ENCODE data around the gene AIF1.

AIF1 gene

DNA sequence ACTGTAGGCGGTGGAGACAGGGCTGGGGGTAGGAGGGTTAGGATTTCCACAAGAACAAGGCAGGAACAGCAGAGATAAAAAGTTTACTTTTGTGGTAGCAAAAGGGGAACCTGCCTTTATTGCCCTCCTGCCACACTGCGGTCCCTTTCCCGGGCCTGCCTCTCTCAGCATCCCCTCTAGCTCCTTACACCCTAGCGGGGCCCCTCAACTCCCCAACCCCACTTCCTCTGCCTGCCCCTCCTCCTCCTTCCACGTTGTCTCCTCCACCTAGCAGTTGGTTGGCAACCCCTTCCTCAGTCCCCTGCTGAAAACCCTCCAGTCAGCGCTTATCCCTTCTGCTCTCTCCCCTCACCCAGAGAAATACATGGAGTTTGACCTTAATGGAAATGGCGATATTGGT lies 714 bp downstream of the AIF1 start:
- no peak overlapping the region for H3K4me3 ChIP-seq (ENCODE audit: low read depth, low read length)
- no peak for DNase-seq (ENCODE audit: low read depth)

DNA sequence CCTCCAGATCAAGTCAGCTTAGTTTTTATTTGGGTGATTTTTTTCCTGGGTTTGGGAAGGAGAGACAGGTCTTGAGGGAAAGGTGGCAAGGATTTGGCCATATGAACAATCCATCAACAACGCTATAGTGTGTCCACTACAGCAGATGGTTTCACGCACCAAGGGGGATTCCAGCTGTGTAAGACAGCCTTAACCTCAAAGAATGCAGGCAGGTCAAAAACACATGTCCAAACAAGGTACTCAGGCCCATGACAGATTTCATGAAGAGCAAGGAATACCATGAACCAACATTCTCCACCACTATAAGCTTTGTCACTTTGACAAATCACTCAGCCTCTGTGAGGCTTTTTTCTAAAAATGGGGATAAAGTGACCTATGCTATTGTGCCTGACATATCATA lies 2.0 kb downstream of the AIF1 start:
- DNase-seq (ENCODE audit: low read depth): no peak
- no peak overlapping the region for H3K4me3 ChIP-seq (ENCODE audit: low read depth, low read length)

DNA sequence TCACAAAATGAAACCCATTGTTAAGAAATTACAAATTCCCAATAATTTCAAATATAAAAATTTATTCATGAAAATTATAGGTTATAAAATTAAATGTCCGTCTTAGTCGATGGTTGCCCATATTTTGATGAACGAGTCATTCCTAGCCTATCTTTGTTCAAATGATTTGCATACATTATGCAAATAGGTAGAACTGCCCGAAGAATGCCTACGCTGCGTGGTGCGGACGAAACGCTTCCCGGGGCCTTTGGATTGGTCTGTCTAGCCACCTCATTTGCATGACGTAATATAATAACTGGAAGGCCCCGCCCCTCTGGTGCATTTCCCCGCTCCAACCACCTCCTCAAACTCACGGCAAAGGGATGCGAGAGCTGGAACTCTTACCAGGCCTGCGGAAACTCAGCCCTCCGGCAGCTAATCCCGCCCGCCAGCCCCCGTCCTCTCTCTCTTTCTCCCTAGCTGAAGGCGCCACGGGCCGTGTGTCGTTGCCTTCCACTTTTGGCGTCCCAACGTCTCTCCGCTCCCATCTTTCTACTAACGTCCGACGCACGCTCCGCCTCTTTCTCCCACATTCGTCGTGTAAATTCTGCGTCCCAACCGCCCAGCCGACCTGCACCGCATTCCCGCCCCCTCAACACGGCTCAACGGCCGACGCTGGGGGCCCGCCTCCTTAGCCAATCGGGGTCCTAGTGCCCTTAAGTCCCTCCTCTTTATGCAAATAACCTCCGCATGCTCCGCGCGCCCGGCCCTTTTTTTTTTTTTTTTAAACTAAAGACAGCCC lies 5.0 kb downstream of the AIF1 start:
- peak overlapping the region; percentile 84 for H3K4me3 ChIP-seq (ENCODE audit: low read depth, low read length)
- peak; percentile 99 for DNase-seq (ENCODE audit: low read depth)

DNA sequence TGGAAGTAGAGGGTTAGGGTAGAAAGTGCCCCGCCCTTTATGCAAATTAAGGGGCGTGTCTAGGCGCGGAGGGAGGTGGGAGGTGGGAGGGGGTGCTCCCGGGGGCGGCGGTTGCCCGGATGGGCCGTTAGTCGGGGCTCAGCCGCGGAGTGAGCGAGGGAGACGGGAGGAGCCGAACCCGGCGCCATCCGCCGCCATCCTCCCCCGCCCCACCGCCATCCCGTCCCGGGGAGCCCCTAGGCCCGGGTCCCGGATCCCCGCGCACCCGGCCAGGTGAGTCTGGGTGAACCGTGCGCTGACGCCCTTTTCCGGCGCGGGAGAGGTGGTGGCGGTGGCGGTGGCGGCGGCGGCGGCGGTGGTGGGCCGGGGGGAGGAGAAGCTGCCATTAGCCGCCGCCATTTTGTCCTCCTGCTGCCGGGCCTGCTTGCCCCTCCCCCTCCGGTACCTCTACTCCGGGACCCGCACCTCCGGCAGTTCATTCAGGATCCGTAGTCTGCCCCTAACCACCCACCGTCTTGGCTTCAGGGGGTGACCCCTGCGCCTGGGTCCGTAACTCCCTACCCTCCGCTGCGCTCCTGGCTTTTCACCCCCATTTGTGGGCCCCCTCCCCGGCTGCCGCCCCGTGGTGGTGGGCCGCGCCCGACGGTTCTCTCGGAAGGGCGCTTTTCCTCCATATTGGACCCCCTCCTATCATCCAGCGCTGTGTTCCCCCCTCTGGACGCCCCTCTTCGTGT lies 5.7 kb downstream of the AIF1 start, which contains the start of gene PRRC2A:
Gene PRRC2A (plus strand): TSS at position 130 of the 734 bp plus-strand sequence. CDS start 2,075 bp downstream, outside the sequence.
- no peak for DNase-seq (ENCODE audit: low read depth)
- peak within 1 kb of the TSS; percentile 84 for H3K4me3 ChIP-seq (ENCODE audit: low read depth, low read length)

DNA sequence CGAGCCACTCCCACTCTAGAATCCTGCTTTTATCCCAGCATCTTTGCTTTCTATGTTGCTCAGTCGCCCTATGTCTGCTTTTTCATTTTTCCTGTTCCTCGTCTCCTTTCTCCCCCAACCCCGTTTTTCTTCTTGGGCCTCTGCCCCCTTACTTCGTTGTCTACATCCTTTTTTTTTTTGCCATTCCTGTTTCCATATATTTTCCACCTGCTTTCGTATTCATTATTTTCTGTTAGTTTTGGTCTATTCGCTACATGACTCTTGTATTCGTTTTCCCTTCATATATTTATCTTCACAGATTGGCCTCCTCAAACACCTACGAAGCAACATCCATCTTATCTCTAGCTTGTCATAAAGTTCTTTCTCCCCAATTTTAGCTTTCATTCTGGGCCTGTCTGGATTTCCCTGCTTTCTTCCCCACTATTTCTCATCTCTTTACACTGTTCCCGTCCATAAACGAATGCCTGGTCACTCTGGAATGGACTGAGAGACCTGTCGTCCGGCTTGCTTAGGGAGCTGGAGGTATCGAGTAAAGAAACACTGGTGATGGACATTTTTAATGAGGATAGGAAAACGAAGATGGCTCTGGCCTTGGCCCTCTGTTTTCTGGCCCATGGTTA lies 6.4 kb downstream of the AIF1 start:
- no peak for DNase-seq (ENCODE audit: low read depth)
- peak overlapping the region; percentile 84 for H3K4me3 ChIP-seq (ENCODE audit: low read depth, low read length)

DNA sequence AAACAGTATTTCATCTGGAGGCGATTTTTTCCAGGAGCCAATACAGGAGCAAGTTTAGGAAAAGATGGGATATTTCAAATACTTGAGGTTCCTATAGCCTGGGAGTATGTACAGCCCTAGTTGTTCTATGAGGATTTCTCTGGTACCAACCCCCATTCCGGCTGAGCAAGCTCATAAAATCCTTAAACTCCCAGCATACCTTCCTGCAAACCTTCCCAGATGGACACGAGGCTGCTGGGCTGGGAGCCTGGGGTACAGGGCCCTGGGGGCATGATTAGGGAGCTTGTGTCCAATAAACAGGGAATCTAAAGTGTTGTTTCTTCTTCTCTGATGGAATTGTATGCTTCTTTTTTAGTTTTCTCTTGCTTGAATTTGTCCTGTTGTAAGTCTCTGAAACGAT lies 7.0 kb downstream of the AIF1 start:
- DNase-seq (ENCODE audit: low read depth): no peak
- peak overlapping the region; percentile 84 for H3K4me3 ChIP-seq (ENCODE audit: low read depth, low read length)

DNA sequence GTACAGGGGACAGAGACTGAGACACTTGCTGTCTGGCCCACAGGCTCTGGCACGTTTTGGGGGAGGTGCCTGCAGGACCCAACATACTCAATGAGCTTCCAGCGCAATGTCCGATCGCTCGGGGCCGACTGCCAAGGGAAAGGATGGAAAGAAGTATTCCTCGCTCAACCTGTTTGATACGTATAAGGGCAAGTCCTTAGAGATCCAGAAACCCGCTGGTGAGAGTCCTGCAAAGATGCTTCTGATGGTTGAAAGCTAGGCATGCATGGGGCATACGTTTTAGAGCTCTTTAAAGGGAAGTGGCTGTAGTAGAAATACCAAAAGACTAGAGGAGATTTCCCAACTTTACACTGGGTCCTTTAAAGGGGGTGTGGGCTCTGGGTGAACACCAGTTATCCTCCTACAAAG lies 7.7 kb downstream of the AIF1 start:
- peak overlapping the region; percentile 84 for H3K4me3 ChIP-seq (ENCODE audit: low read depth, low read length)
- DNase-seq (ENCODE audit: low read depth): no peak

DNA sequence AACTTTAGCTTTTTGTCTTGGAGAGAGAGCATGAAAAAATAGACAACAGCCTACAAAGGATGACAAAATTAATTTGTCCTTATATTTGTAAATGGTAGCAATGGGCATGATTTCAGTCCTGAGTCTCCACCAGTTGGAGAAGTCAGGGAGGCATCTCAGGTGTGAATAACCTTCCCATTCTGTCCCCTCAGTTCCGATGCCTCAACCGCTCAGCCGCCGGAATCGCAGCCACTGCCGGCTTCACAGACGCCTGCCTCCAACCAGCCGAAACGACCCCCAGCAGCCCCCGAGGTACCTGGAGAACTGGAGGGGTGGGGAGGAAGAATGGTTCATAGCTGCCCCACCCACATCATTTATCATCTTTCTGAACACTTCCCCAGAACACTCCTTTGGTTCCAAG lies 9.0 kb downstream of the AIF1 start:
- no peak overlapping the region for H3K4me3 ChIP-seq (ENCODE audit: low read depth, low read length)
- no peak for DNase-seq (ENCODE audit: low read depth)

DNA sequence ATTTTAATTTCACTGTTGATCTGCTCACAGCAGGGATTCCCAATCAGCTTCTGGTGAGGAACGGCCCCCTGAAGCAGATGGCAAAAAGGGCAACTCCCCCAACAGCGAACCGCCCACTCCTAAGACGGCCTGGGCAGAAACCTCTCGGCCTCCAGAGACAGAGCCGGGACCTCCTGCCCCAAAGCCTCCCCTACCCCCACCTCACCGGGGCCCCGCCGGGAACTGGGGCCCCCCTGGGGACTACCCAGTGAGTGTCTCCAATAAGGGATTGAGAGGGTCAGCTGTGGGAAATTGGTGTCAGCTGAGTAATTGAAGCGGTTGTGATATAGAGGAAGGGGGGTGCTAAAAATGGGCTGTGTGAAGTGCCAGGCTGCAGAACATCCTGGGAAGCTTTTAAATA lies 11.9 kb downstream of the AIF1 start:
- no peak overlapping the region for H3K4me3 ChIP-seq (ENCODE audit: low read depth, low read length)
- DNase-seq (ENCODE audit: low read depth): no peak

DNA sequence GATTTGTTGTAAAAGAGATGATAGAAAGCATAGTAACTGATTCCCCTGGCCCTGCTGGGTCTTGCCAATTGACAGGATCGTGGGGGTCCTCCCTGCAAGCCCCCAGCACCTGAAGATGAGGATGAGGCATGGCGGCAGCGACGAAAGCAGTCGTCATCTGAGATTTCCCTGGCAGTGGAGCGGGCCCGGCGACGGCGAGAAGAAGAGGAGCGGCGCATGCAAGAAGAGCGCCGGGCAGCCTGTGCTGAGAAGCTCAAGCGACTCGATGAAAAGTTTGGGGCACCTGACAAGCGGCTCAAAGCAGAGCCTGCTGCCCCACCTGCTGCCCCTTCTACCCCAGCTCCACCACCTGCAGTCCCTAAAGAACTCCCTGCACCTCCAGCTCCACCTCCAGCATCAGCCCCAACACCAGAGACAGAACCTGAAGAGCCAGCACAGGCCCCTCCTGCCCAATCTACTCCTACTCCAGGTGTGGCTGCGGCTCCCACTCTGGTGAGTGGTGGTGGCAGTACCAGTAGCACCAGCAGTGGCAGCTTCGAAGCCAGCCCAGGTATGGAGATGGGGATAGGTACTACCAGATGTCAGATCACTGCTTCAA lies 12.8 kb downstream of the AIF1 start:
- DNase-seq (ENCODE audit: low read depth): no peak
- no peak overlapping the region for H3K4me3 ChIP-seq (ENCODE audit: low read depth, low read length)

DNA sequence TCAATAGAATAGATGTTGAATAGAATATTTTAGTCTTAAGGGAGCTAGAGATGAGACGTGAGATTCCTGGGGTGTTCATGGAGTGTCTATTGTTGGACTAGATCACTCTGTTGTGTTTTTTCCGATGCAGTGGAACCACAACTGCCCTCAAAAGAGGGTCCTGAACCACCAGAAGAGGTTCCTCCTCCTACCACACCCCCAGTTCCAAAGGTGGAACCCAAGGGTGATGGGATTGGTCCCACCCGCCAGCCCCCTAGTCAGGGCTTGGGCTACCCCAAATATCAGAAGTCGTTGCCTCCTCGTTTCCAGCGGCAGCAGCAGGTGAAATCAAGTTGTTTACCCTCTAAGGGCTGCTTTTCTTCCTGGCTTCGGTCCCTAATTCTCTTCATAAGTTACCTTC lies 14.0 kb downstream of the AIF1 start:
- H3K4me3 ChIP-seq (ENCODE audit: low read depth, low read length): no peak overlapping the region
- DNase-seq (ENCODE audit: low read depth): no peak

DNA sequence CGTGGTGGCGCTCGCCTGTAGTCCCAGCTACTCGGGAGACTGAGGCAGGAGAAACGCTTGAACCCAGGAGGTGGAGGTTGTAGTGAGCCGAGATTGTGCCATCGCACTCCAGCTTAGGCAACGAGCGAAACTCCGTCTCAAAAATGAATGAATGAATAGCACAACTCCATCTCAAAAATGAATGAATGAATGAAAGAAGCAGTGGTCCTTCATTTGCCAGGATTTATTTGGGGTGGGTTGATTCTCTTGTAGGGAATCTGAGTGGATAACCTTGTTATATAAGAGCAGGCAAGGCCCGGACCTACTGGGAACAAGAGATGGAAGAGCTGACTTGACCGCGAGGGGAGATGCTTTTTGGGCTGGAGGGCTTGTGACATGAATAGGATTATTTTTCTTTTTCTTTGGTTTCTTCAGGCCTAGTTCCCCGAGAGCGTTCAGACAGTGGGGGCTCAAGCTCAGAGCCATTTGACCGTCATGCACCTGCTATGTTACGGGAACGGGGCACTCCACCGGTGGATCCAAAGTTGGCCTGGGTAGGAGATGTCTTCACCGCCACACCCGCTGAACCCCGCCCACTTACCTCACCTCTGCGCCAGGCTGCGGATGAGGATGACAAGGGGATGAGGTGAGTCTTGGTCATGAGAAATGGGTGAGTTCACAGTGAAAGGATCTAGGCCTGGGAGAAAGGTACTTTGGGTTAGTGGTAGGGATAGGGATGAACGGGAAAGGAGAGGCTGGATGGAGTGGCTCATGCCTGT lies 15.3 kb downstream of the AIF1 start:
- no peak overlapping the region for H3K4me3 ChIP-seq (ENCODE audit: low read depth, low read length)
- DNase-seq (ENCODE audit: low read depth): no peak

DNA sequence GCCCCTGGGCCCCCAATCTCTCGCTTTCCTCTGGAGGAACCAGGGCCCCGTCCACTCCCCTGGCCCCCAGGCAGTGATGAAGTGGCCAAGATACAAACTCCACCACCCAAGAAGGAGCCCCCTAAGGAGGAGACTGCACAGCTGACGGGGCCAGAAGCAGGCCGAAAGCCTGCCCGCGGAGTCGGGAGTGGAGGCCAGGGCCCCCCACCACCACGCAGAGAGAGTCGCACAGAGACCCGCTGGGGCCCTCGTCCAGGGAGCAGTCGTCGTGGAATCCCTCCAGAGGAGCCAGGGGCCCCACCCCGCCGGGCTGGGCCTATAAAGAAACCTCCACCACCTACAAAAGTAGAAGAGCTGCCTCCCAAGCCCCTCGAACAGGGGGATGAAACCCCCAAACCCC lies 16.2 kb downstream of the AIF1 start:
- no peak overlapping the region for H3K4me3 ChIP-seq (ENCODE audit: low read depth, low read length)

DNA sequence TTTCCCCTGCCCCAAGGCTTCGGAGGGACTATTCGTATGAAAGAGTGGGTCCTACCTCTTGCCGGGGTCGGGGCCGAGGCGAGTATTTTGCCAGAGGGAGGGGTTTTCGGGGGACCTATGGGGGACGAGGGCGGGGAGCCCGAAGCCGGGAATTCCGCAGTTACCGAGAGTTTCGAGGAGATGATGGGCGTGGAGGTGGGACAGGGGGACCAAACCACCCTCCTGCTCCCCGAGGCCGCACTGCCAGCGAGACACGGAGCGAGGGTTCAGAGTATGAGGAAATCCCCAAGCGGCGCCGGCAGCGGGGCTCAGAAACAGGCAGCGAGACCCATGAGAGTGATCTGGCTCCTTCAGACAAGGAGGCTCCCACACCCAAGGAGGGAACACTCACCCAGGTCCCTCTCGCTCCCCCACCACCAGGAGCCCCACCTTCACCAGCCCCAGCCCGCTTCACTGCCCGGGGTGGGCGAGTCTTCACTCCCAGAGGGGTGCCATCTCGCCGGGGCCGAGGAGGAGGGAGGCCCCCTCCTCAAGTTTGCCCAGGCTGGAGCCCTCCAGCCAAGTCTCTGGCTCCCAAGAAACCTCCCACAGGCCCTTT lies 16.7 kb downstream of the AIF1 start:
- H3K4me3 ChIP-seq (ENCODE audit: low read depth, low read length): no peak overlapping the region
- no peak for DNase-seq (ENCODE audit: low read depth)

More for the DNA sequence above, 16.2 kb downstream of the AIF1 start:
- DNase-seq (ENCODE audit: low read depth): no peak

DNA sequence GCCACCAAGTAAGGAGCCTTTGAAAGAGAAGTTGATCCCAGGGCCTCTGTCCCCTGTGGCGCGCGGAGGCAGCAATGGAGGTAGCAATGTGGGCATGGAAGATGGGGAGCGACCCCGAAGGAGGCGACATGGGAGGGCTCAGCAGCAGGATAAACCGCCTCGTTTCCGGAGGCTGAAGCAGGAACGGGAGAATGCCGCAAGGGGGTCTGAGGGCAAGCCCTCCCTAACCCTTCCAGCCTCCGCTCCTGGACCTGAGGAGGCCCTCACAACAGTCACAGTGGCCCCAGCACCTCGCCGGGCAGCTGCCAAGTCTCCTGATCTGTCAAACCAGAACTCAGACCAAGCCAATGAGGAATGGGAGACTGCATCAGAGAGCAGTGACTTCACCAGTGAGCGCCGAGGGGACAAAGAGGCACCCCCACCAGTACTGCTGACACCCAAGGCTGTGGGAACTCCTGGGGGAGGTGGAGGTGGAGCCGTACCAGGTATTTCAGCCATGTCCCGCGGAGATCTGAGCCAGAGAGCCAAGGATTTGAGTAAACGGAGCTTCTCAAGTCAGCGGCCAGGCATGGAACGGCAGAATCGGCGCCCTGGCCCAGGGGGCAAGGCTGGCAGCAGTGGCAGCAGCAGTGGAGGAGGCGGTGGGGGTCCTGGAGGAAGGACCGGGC lies 17.4 kb downstream of the AIF1 start:
- no peak for DNase-seq (ENCODE audit: low read depth)
- H3K4me3 ChIP-seq (ENCODE audit: low read depth, low read length): no peak overlapping the region

DNA sequence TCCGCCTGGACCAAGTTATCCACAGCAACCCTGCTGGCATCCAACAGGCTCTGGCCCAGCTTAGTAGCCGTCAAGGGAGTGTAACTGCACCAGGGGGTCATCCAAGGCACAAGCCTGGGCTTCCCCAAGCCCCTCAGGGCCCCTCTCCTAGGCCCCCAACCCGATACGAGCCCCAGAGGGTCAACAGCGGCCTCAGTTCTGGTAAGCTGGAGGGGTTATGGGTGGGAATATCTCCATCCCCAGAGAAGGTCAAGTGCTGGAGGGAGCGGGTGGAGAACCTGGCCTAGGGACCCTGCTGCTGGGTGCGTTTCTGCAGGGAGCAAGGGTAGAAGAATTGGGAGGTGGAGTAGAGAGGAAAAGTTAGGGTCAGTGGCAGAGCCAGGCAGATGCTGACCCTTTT lies 18.4 kb downstream of the AIF1 start:
- no peak for DNase-seq (ENCODE audit: low read depth)
- no peak overlapping the region for H3K4me3 ChIP-seq (ENCODE audit: low read depth, low read length)

DNA sequence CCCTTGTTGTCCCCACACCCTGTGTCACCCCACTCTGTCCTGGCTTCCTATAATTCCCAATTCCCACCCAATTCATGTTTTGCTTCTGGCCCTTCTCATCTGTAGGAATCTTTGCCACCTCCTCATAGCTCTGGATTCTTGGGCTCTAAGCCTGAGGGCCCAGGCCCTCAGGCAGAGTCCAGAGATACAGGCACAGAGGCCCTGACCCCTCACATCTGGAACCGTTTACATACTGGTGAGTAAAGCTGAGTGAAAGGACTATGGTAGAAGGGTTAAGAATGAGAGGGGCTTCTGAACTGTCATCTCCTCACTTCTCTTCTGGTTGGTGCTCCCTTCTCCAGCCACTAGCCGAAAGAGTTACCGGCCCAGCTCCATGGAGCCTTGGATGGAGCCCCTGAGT lies 19.1 kb downstream of the AIF1 start:
- no peak overlapping the region for H3K4me3 ChIP-seq (ENCODE audit: low read depth, low read length)
- DNase-seq (ENCODE audit: low read depth): no peak

DNA sequence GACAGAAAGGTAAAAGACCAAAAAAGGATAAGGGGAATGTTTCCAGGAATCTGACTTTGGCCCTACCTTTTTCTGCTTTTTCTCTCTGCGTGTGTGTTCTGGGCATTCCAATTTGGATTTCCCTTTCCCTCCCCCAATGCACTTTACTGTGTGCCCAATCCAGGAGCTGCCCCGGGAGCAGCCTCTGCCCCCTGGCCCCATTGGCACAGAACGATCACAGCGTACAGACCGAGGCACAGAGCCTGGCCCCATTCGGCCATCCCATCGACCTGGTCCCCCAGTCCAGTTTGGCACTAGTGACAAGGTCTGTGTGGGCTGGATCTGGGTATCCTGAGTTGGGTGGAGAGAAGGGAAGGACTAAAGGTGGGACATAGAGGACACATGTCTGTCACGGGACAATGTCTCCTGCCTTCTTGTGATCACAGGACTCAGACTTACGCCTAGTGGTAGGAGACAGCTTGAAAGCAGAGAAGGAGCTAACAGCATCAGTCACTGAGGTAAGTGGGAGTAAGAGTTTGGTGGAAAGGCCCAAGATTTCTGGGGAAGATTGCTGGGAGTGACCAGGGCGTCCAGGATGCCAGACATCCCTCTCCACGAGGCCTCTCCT lies 20.0 kb downstream of the AIF1 start:
- H3K4me3 ChIP-seq (ENCODE audit: low read depth, low read length): no peak overlapping the region
- DNase-seq (ENCODE audit: low read depth): no peak

Data from skeletal muscle cell (primary cell).